ENCODE data around the gene AIFM3.

DNA sequence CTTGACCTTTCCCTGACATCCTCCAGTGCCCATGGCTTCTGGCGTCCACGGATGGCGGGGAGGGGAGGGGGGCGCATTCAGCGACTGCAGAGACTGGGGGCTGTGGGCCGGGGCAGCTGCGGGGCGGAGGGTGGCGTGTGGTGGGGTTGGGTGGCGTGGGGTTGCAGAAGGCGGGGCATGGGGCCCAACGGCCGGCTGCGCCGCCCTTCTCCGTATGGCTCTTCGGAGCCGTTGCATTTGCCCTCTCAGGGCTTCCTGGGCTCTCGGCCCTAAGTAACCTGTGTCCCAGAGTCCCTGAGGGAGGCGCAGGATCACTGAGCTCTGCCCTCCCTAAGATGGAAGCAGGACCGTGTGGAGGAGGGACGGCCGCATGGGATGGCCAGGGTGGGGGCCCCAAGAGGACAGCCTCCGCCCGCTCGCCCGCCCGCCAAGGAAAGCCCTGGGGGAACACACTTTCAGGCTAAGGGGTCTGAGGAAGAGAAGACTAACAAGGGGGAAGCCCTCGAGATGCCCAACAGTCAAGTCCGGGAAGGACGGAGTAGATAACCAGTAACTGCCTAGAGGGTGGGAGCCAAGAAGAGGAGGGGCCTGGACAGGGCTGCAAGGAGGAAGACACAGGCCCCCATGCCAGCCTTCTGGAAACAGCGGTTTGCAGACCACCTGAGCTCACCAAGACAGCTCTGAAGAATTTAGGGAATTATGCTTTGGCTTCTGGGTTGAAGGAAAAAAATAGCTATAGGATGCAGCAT lies 9.2 kb upstream of the AIFM3 start:
- TF ChIP-seq, protein P1, sequence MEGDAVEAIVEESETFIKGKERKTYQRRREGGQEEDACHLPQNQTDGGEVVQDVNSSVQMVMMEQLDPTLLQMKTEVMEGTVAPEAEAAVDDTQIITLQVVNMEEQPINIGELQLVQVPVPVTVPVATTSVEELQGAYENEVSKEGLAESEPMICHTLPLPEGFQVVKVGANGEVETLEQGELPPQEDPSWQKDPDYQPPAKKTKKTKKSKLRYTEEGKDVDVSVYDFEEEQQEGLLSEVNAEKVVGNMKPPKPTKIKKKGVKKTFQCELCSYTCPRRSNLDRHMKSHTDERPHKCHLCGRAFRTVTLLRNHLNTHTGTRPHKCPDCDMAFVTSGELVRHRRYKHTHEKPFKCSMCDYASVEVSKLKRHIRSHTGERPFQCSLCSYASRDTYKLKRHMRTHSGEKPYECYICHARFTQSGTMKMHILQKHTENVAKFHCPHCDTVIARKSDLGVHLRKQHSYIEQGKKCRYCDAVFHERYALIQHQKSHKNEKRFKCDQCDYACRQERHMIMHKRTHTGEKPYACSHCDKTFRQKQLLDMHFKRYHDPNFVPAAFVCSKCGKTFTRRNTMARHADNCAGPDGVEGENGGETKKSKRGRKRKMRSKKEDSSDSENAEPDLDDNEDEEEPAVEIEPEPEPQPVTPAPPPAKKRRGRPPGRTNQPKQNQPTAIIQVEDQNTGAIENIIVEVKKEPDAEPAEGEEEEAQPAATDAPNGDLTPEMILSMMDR (IDR thresholded peaks at IDR 0.05), result no peak
- TF ChIP-seq EZH2 (IDR thresholded peaks at IDR 0.05; ENCODE audit: borderline replicate concordance, insufficient read depth, low read depth, low read length, poor library complexity, severe bottlenecking), result no peak
